OCI-LY7 (cell line): ENCODE results near the gene NFATC2. TPM values are rescaled to one million over a fixed set of nuclear protein-coding genes. Genes with fewer than 3 reads are reported as not detected.

Experiments
- BruUV-seq: library from RNA; stranded (reverse); fragments of 400-500 nt; replicated peaks from 2 replicates; lab custom pipeline; 2021; lab: Mats Ljungman, UMichigan
- CTCF ChIA-PET: fragments of 300-600 bp; sonication (Branson Sonifier 250); formaldehyde crosslinking; loops from one replicate; lab custom pipeline; 2022; ENCODE audit warnings: antibody characterized with exemption; ENCODE audit not compliant: unreplicated experiment; lab: Charles Lee
- POLR2A ChIA-PET: fragments of 300-600 bp; sonication (Branson Sonifier 250); formaldehyde crosslinking; loops from one replicate; lab custom pipeline; 2022; ENCODE audit warnings: antibody characterized with exemption; lab: Charles Lee
- DNase-seq: peaks from one replicate; pipeline ENCODE4 v3.0.0-alpha.2; 2015; ENCODE audit warnings: low spot score
- H2AFZ ChIP-seq: fragments of 200-600 bp; sonication (generic), shearing (Covaris generic); 2 replicates; pipeline ENCODE4 v1.6.1; 2014; ENCODE audit warnings: mild to moderate bottlenecking, antibody characterized with exemption, low read length, moderate library complexity
- H3K27ac ChIP-seq: fragments of 200-600 bp; sonication (generic); 2 replicates; pipeline ENCODE4 v1.5.1; 2014; ENCODE audit warnings: mixed run types, low read depth, mild to moderate bottlenecking, moderate library complexity, low read length, inconsistent platforms; ENCODE audit not compliant: poor library complexity, severe bottlenecking
- H3K36me3 ChIP-seq: fragments of 200-600 bp; sonication (generic); 2 replicates; pipeline ENCODE4 v1.6.1; 2014; ENCODE audit warnings: mild to moderate bottlenecking, antibody characterized with exemption, low read length, moderate library complexity, mixed read lengths; ENCODE audit not compliant: insufficient read depth
- H3K4me1 ChIP-seq: fragments of 200-600 bp; sonication (generic); 2 replicates; pipeline ENCODE4 v1.5.1; 2014; ENCODE audit warnings: mild to moderate bottlenecking, low read length; ENCODE audit not compliant: insufficient read depth, poor library complexity, severe bottlenecking
- H3K4me2 ChIP-seq: fragments of 200-600 bp; sonication (generic); 2 replicates; pipeline ENCODE4 v1.6.1; 2014; ENCODE audit warnings: mild to moderate bottlenecking, low read length
- H3K4me3 ChIP-seq: fragments of 200-600 bp; sonication (generic); 2 replicates; pipeline ENCODE4 v1.5.1; 2014; ENCODE audit warnings: mild to moderate bottlenecking, low read depth, low read length; ENCODE audit not compliant: poor library complexity, severe bottlenecking
- H3K79me2 ChIP-seq: fragments of 200-600 bp; sonication (generic); 2 replicates; pipeline ENCODE4 v1.6.1; 2016; ENCODE audit warnings: low read depth, mild to moderate bottlenecking, low read length, moderate library complexity, mixed read lengths; ENCODE audit not compliant: insufficient read depth
- H3K9me2 ChIP-seq: fragments of 200-600 bp; sonication (generic); 2 replicates; pipeline ENCODE4 v1.6.1; 2016; ENCODE audit warnings: mild to moderate bottlenecking, low read length, mixed read lengths; ENCODE audit not compliant: insufficient read depth
- H3K9me3 ChIP-seq: fragments of 200-600 bp; sonication (generic); 2 replicates; pipeline ENCODE4 v1.6.1; 2014; ENCODE audit warnings: mild to moderate bottlenecking, mixed run types, low read length, mixed read lengths
- H4K20me1 ChIP-seq: fragments of 200-600 bp; sonication (generic); 2 replicates; pipeline ENCODE4 v1.6.1; 2014; ENCODE audit warnings: mild to moderate bottlenecking, antibody characterized with exemption, low read length, moderate library complexity, mixed read lengths; ENCODE audit not compliant: insufficient read depth
- CTCF ChIP-seq: fragments of 200-600 bp; sonication (generic); conservative IDR thresholded peaks from 2 replicates; pipeline ENCODE4 v1.5.1; 2014; ENCODE audit warnings: mild to moderate bottlenecking, antibody characterized with exemption, low read length, moderate library complexity, mixed read lengths
- EZH2phosphoT487 ChIP-seq: fragments of 200-600 bp; sonication (generic); IDR thresholded peaks from 2 replicates; pipeline ENCODE4 v1.6.1; 2018; ENCODE audit warnings: low read depth, borderline replicate concordance, mild to moderate bottlenecking, mixed run types, antibody characterized with exemption, low read length, moderate library complexity, mixed read lengths
- intact Hi-C: fragments of 100-400 bp; cut with micrococcal nuclease; formaldehyde crosslinking; loops from one replicate; pipeline ENCODE4 v1.10.0; 2022; ENCODE audit not compliant: unreplicated experiment
- total RNA-seq, 2 experiments: library from RNA; depleted of rRNA in 1 of 2; stranded (reverse); fragments of >200 nt in 1 of 2; shearing (Covaris generic) in 1 of 2; gene quantifications; 2 replicates each; pipeline ENCODE4 v1.2.3, GENCODE V29; 2014 to 2022

The NFATC2 gene
- total RNA-seq, 2 experiments from 2014 or later, result 12.5 to 43.8 TPM

GRCh38 chr20:51508780-51509179 lies 33.7 kb downstream of the NFATC2 start:
- no peaks in the 10 kb centered on the region for H3K9me3 ChIP-seq
- H3K4me2 ChIP-seq, result no peak overlapping the region
- no peak overlapping the region for H3K4me3 ChIP-seq
- POLR2A ChIA-PET, result interaction anchor here (0.6 kb wide), 1 partner anchor 1346 kb away, joined by 3 read pairs; no protein-coding TSS in a partner anchor
- DNase-seq, result no peak
- no TSS peak for BruUV-seq
- H3K36me3 ChIP-seq, result peaks cover 83% of the 10 kb centered on the region
- H3K79me2 ChIP-seq, result no peaks in the 10 kb centered on the region
- H3K27ac ChIP-seq, result no peak overlapping the region
- no peak for TF ChIP-seq CTCF
- no peak for TF ChIP-seq EZH2phosphoT487
- intact Hi-C loops, result no loop called here
- H4K20me1 ChIP-seq, result no peaks in the 10 kb centered on the region
- peaks cover 20% of the 10 kb centered on the region for H3K4me1 ChIP-seq
- no peak overlapping the region for H2AFZ ChIP-seq
- no peaks in the 10 kb centered on the region for H3K9me2 ChIP-seq
- CTCF ChIA-PET, result interaction anchor here (0.6 to 1.4 kb wide), 2 partner anchors 8 to 17 kb away, joined by 3 read pairs; no protein-coding TSS in a partner anchor

DNA sequence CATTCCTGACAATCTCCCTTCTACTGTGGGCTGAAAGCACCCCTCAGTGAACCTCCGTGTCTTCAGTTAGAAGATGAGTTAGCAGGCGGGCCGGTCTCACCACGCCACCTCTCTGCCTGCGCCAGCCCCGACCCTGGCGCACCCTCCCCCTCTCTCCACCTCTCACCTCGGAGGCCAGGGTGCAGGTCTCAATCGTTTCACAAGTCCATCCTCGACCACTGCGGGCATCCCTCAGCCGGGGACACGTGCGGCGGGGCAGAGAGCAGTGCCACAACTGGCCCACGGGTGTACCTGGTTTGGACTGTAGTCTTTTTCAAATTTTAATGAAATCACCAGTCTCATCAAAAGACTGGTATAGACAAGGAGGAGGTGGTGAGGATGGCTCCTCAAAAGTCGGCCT lies 34.4 kb downstream of the NFATC2 start:
- no peak overlapping the region for H3K4me3 ChIP-seq
- no peaks in the 10 kb centered on the region for H3K9me2 ChIP-seq
- peaks cover 13% of the 10 kb centered on the region for H3K4me1 ChIP-seq
- intact Hi-C loops, result no loop called here
- H3K36me3 ChIP-seq, result peaks cover 80% of the 10 kb centered on the region
- H4K20me1 ChIP-seq, result no peaks in the 10 kb centered on the region
- no peak overlapping the region for H3K27ac ChIP-seq
- DNase-seq, result no peak
- CTCF ChIA-PET, result no interaction called here
- no peaks in the 10 kb centered on the region for H3K9me3 ChIP-seq
- no TSS peak for BruUV-seq
- no peak for TF ChIP-seq EZH2phosphoT487
- TF ChIP-seq CTCF, result no peak
- POLR2A ChIA-PET, result interaction anchor here (1.4 to 2.0 kb wide), 2 partner anchors 10 kb away, joined by 5 to 6 read pairs; no protein-coding TSS in a partner anchor
- no peak overlapping the region for H3K4me2 ChIP-seq
- no peaks in the 10 kb centered on the region for H3K79me2 ChIP-seq
- H2AFZ ChIP-seq, result no peak overlapping the region

DNA sequence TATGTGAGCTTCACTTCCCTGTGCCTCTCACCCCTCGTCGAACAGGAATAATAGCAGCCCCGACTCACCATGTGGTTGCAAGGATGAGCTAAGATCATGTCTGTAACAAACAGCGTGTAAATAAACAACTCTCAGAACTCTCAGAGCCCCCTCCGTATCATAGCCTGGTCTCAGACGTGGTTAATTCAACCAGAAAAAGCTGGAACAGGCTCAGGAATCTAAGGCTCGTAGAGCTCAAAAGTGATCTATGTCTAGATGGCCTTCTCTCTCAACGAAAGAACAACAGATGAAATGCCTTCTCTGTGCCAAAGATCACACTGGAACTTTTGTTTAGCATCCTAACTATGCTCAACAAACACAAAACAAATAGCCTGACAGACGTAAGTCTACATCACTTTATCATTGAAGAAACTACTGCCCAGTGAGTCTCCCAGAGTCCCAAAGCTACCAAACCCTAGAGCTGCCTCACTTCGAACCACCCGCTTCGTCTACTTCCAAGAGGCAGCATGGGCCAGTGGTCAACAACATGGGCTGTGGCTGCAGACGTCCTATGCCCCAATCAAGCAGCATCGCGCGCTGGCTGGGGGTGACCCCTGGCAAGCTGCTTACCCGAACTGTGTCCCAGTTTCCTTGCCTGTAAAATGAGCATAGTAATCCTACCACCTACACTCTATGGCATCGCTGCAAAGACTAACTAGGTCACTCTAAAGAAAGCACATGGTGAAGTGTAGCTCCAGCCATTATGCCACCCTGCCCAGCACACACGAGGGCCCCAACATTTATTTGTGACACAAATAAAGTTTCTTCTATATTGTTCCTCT lies 35.1 kb downstream of the NFATC2 start:
- H3K27ac ChIP-seq, result no peak overlapping the region
- no peaks in the 10 kb centered on the region for H3K9me2 ChIP-seq
- H3K9me3 ChIP-seq, result no peaks in the 10 kb centered on the region
- BruUV-seq, result no TSS peak
- TF ChIP-seq CTCF (no peak), EZH2phosphoT487 (no peak)
- intact Hi-C loops, result no loop called here
- no peak overlapping the region for H3K4me2 ChIP-seq
- H3K79me2 ChIP-seq, result no peaks in the 10 kb centered on the region
- no peak for DNase-seq
- ChIA-PET POLR2A (interaction anchor here (1.1 to 2.0 kb wide), 3 partner anchors 10 to 26 kb away, joined by 5 to 6 read pairs (median 5); no protein-coding TSS in a partner anchor), CTCF (no interaction called here)
- H4K20me1 ChIP-seq, result no peaks in the 10 kb centered on the region
- no peak overlapping the region for H2AFZ ChIP-seq
- peaks cover 79% of the 10 kb centered on the region for H3K36me3 ChIP-seq
- no peak overlapping the region for H3K4me3 ChIP-seq
- peaks cover 6% of the 10 kb centered on the region for H3K4me1 ChIP-seq
